RCC 7860 (cell line): ENCODE measurements around the gene PAEP.
"Not testable (repeated sequence)": the region's sequence is repeated elsewhere in the genome, so short reads cannot be mapped to it uniquely, and the experiment has no call there.

Experiments used
- DNase-seq: peaks from one replicate; pipeline ENCODE4 v3.0.0-alpha.2; 2015; ENCODE audit warnings: low spot score
- FAIRE-seq: peaks from 2 replicates; lab custom pipeline; 2012; peaks lifted over from hg19 to GRCh38; lab: Jason Lieb, UNC

PAEP gene

GRCh38 chr9:135561391-135562234, at the start of gene PAEP:
Gene PAEP, plus strand, starts transcription at chr9:135561756.
- no peak for FAIRE-seq
- DNase-seq = no peak

DNA sequence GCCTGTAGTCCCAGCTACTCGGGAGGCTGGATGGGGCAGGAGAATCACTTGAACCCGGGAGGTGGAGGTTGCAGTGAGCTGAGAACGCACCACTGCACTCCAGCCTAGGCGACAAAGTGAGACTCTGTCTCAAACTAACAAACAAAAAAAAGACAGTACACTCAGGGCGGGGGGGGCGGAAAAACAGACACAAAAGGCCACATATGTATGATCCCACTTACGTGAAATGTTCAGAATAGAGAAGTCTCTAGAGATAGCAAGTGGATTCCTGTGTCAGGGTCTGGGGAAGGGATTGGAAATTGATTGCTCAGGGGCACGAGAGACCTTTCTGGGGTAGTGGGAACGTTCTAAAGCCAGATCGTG, 49.3 kb upstream of the PAEP start:
- no peak for FAIRE-seq
- DNase-seq = no peak

- DNase-seq = no peak
- no peak for FAIRE-seq
Observed at GRCh38 chr9:135512904-135513303, 48.7 kb upstream of the PAEP start.

- FAIRE-seq (no peak), DNase-seq (no peak)
Observed at GRCh38 chr9:135513351-135513846, 48.2 kb upstream of the PAEP start.

- not testable (repeated sequence) for DNase-seq, FAIRE-seq
Observed at GRCh38 chr9:135513906-135514305, 47.6 kb upstream of the PAEP start.

DNA sequence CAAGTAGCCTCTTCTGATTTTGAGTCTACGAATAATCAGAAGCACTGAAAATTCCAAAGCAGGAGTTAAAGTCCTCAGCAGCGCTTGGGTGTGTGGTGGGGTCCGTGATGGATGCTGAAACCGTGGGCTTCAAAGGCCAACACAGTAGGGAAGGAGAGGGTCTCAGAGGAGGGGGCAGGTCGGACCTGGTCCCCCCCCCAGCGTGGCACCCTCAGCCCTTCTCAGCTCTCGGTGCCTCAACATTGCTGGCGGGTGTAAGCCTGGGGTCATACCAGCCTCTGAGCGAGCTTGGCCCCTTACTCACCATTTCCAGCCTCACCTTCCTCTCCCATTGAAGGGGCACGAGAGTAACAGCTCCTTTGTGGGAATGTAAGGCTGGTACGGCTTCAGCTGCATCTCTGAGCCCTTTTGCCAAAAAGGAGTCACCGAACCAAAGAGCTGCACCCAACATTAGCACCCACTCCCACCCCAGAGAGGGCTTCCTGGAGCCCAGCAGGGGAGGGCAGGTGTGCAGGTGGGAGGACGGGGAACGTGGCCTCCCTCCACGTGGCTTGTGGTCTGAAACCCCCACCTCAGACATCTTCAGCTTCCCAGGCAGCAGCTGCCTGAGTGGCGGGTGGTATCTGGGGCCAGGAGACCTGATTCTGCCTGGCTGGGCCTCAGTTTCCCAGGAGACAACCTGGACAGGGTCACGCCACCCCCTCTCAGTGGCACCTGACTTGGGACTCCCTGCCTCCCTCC, 47.0 kb upstream of the PAEP start:
- DNase-seq (no peak), FAIRE-seq (no peak)

GRCh38 chr9:135515083-135515951, 46.2 kb upstream of the PAEP start:
- FAIRE-seq = no peak

GRCh38 chr9:135516132-135516860, 45.3 kb upstream of the PAEP start:
- DNase-seq (peak; percentile 27), FAIRE-seq (no peak)

More at GRCh38 chr9:135515083-135515951, 46.2 kb upstream of the PAEP start:
- no peak for DNase-seq

- FAIRE-seq = no peak
- DNase-seq = no peak
Observed at GRCh38 chr9:135517407-135517822, 44.1 kb upstream of the PAEP start.

DNA sequence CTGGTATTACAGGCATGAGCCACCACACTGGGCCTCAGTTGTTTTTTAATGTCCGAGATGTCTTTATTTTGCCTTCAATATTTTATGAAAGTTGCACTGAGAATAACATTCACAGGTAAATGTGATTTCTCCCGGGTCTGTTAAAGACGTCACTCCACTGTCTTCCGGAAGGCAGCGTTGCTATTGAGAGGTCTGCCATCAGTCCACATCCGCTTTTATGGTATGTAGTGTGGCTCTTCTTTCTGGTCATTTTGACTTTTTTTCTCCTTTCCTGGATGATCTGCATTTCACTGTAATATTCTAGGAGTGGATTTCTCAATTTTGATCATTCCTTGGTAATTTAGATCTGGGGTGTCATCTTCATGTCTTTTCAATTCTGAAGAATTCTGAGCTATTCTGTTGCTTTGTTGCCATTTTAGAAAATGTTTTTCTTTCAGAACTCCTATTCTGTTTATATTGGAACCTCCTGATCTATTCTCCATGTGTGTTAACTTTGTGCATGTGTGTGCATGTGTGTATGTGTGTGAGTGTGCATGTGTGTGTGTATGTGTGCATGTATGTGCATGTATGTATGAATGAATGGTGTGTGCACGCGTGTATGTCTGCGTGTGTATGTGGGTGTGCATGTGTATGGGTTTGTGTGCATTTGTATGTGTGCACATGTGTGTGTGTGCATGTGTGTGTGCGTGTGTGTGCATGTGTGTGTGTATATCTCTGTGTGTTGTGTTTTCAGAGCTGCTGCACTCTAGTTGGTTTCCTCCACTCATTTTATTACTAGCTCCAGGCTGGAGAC, 42.2 kb upstream of the PAEP start:
- DNase-seq (no peak), FAIRE-seq (no peak)

GRCh38 chr9:135520916-135521607, 40.5 kb upstream of the PAEP start, which contains the start of gene LCN1:
Gene LCN1, plus strand, starts transcription at chr9:135521440. Its CDS starts 58 bp downstream, at chr9:135521498.
- FAIRE-seq (no peak), DNase-seq (no peak)

- FAIRE-seq = no peak
- no peak for DNase-seq
Observed at GRCh38 chr9:135521608-135522095, 39.9 kb upstream of the PAEP start.

GRCh38 chr9:135522137-135522877, 39.2 kb upstream of the PAEP start:
- DNase-seq (no peak), FAIRE-seq (no peak)

GRCh38 chr9:135522931-135523330, 38.6 kb upstream of the PAEP start:
- no peak for FAIRE-seq
- no peak for DNase-seq

DNA sequence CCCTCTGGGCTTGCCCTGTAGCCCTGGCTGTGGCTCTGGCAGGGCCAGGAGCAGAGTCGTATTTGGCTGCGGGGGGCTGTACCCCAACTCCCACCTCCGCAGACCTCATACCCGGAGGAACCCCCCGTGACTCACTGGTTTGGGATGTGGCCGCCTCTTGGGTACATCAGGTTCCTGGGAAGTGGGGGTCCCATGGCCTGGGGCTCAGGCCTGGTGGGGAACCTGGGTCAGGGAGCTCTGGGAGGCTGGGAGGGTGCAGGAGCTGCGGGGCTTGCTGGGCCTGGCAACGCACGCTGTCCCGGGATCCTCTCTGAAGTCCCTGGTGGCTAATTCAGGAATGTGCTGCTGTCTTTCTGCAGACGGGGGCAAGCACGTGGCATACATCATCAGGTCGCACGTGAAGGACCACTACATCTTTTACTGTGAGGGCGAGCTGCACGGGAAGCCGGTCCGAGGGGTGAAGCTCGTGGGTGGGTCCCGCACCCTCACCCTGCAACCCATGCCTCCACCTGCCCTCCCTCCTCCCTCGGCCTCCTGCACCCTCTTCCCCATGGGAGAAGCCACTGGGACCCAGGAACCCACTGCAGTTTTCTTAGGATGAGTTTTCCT, 37.9 kb upstream of the PAEP start:
- DNase-seq (no peak), FAIRE-seq (no peak)

GRCh38 chr9:135524130-135524861, 37.3 kb upstream of the PAEP start:
- no peak for FAIRE-seq
- DNase-seq = peak; percentile 62
